Spinal cord (tissue), 10 donors: ENCODE data around the gene MYT1. TPM values are rescaled to one million over a fixed set of nuclear protein-coding genes. Genes with fewer than 3 reads are reported as not detected.
A peak's percentile ranks its signal among the peaks of the same experiment; 100 is the strongest.

ENCODE experiments used
- DNase-seq, 6 donors: peaks; one replicate each; pipeline versions ENCODE4 v3.0.0 to v3.0.0-alpha.2; 2013 to 2015; ENCODE audit warnings: low spot score in 6 of 6, low read depth in 4 of 6
- H3K27ac ChIP-seq: one replicate; pipeline ENCODE4 v1.5.1; 2013; ENCODE audit warnings: low read depth, low read length, control low read depth
- H3K27me3 ChIP-seq: one replicate; pipeline ENCODE4 v1.6.1; 2013; ENCODE audit warnings: low read length; ENCODE audit not compliant: control insufficient read depth, insufficient read depth
- H3K36me3 ChIP-seq: one replicate; pipeline ENCODE4 v1.6.1; 2013; ENCODE audit warnings: low read length; ENCODE audit not compliant: control insufficient read depth, insufficient read depth
- H3K4me1 ChIP-seq: one replicate; pipeline ENCODE4 v1.6.1; 2013; ENCODE audit warnings: low read length; ENCODE audit not compliant: control insufficient read depth, insufficient read depth
- H3K4me3 ChIP-seq: one replicate; pipeline ENCODE4 v1.5.1; 2013; ENCODE audit warnings: low read depth, low read length, control low read depth
- H3K9me3 ChIP-seq: one replicate; pipeline ENCODE4 v1.6.1; 2013; ENCODE audit warnings: low read length; ENCODE audit not compliant: control insufficient read depth, insufficient read depth
- WGBS: methylation state at CpG from one replicate; pipeline ENCODE4 v1.1.5; 2013; ENCODE audit warnings: missing lambda C conversion rate; ENCODE audit not compliant: insufficient coverage; 5-methylcytosine and 5-hydroxymethylcytosine counted together
- polyA plus RNA-seq, 2 donors: library from polyadenylated mRNA; unstranded; fragments of 120-200 nt; gene quantifications; one replicate each; pipeline ENCODE4 v1.2.1, GENCODE V29; 2013; ENCODE audit not compliant: insufficient read length in 2 of 2
- total RNA-seq, 2 donors: library from RNA; depleted of rRNA in 1 of 2; stranded (reverse); fragments of 120-200 nt in 1 of 2; fragments of >200 nt in 1 of 2; gene quantifications; one replicate each; pipeline versions ENCODE4 v1.2.3 to v1.2.4, GENCODE V29; 2013 to 2014
- donor health status: healthy.

MYT1 gene
- total and polyA plus RNA-seq, 4 donors = 6.1 to 21.4 (median 13.5) TPM

GRCh38 chr20:64146936-64147477, 17.2 kb upstream of the MYT1 start:
- 60% methylated on average over 9 of the region's 12 CpGs for WGBS
- H3K27ac ChIP-seq = peak overlapping the region; percentile 58

GRCh38 chr20:64148581-64148980, 15.7 kb upstream of the MYT1 start:
- no peaks in the 10 kb centered on the region for H3K9me3 ChIP-seq
- peaks cover 42% of the 10 kb centered on the region for H3K4me1 ChIP-seq
- H3K36me3 ChIP-seq = no peaks in the 10 kb centered on the region
- no peaks in the 10 kb centered on the region for H3K27me3 ChIP-seq
- H3K4me3 ChIP-seq = no peak overlapping the region
- H3K27ac ChIP-seq = no peak overlapping the region
- WGBS = 72% methylated on average over 3 of the region's 5 CpGs
- no peak for DNase-seq

More at GRCh38 chr20:64146936-64147477, 17.2 kb upstream of the MYT1 start:
- H3K9me3 ChIP-seq = no peaks in the 10 kb centered on the region
- H3K27me3 ChIP-seq = no peaks in the 10 kb centered on the region
- H3K4me1 ChIP-seq = peaks cover 41% of the 10 kb centered on the region
- H3K36me3 ChIP-seq = no peaks in the 10 kb centered on the region
- DNase-seq = peak in 2 of 6 donors; percentile 49 to 63
- no peak overlapping the region for H3K4me3 ChIP-seq

GRCh38 chr20:64149141-64149540, 15.1 kb upstream of the MYT1 start:
- Histone ChIP-seq H3K27me3 (no peaks in the 10 kb centered on the region), H3K9me3 (no peaks in the 10 kb centered on the region), H3K4me1 (peaks cover 42% of the 10 kb centered on the region), H3K36me3 (no peaks in the 10 kb centered on the region), H3K4me3 (no peak overlapping the region), H3K27ac (no peak overlapping the region)
- DNase-seq = no peak
- 83% methylated on average over 7 of the region's 7 CpGs for WGBS

GRCh38 chr20:64149809-64150560, 14.3 kb upstream of the MYT1 start:
- H3K4me1 ChIP-seq = peaks cover 51% of the 10 kb centered on the region
- no peak overlapping the region for H3K27ac ChIP-seq
- no peaks in the 10 kb centered on the region for H3K36me3 ChIP-seq
- no peak overlapping the region for H3K4me3 ChIP-seq
- H3K27me3 ChIP-seq = no peaks in the 10 kb centered on the region
- DNase-seq = no peak
- WGBS = 92% methylated on average over 24 of the region's 26 CpGs
- no peaks in the 10 kb centered on the region for H3K9me3 ChIP-seq

- Histone ChIP-seq H3K4me1 (peaks cover 57% of the 10 kb centered on the region), H3K9me3 (no peaks in the 10 kb centered on the region), H3K36me3 (no peaks in the 10 kb centered on the region), H3K27me3 (no peaks in the 10 kb centered on the region), H3K4me3 (no peak overlapping the region), H3K27ac (no peak overlapping the region)
- WGBS = 73% methylated on average over 13 of the region's 13 CpGs
- no peak for DNase-seq
Measured at GRCh38 chr20:64150756-64151632, 13.3 kb upstream of the MYT1 start.

GRCh38 chr20:64151633-64152530, 12.4 kb upstream of the MYT1 start:
- DNase-seq = peak in 1 of 6 donors; percentile 49
- Histone ChIP-seq H3K9me3 (no peaks in the 10 kb centered on the region), H3K27ac (no peak overlapping the region), H3K36me3 (no peaks in the 10 kb centered on the region), H3K27me3 (no peaks in the 10 kb centered on the region), H3K4me1 (peaks cover 57% of the 10 kb centered on the region), H3K4me3 (no peak overlapping the region)
- WGBS = 67% methylated on average over 24 of the region's 24 CpGs

GRCh38 chr20:64152906-64153305, 11.3 kb upstream of the MYT1 start:
- Histone ChIP-seq H3K4me3 (no peak overlapping the region), H3K9me3 (no peaks in the 10 kb centered on the region), H3K36me3 (no peaks in the 10 kb centered on the region), H3K4me1 (peaks cover 56% of the 10 kb centered on the region), H3K27me3 (no peaks in the 10 kb centered on the region), H3K27ac (no peak overlapping the region)
- WGBS = 58% methylated on average over 8 of the region's 9 CpGs
- peak in 2 of 6 donors; percentile 14 to 25 for DNase-seq

- Histone ChIP-seq H3K4me1 (peaks cover 56% of the 10 kb centered on the region), H3K27ac (no peak overlapping the region), H3K36me3 (no peaks in the 10 kb centered on the region), H3K27me3 (no peaks in the 10 kb centered on the region), H3K4me3 (no peak overlapping the region), H3K9me3 (no peaks in the 10 kb centered on the region)
- WGBS = 68% methylated on average over 2 of the region's 2 CpGs
- DNase-seq = no peak
Measured at GRCh38 chr20:64153410-64153809, 10.8 kb upstream of the MYT1 start.
